Right atrium auricular region (tissue), 2 donors: ENCODE results near the gene CDK5RAP2. TPM values are rescaled to one million over a fixed set of nuclear protein-coding genes. Genes with fewer than 3 reads are reported as not detected.

Source experiments
- DNase-seq: peaks from one replicate; pipeline ENCODE4 v3.0.0-alpha.2; 2019; ENCODE audit warnings: low spot score
- H3K27ac ChIP-seq, 2 donors: fragments of 200-600 bp; sonication (generic); 1 replicate in 1 of 2; 2 replicates in 1 of 2; pipeline ENCODE4 v1.5.1; 2016 to 2019
- H3K27me3 ChIP-seq, 2 donors: fragments of 200-600 bp; sonication (generic); one replicate each; pipeline versions ENCODE4 v1.5.1 to v1.6.0; 2017 to 2019
- H3K36me3 ChIP-seq: fragments of 200-600 bp; sonication (generic); one replicate; pipeline ENCODE4 v1.5.1; 2016
- H3K4me1 ChIP-seq, 2 donors: fragments of 200-600 bp; sonication (generic); one replicate each; pipeline versions ENCODE4 v1.5.1 to v1.6.0; 2017 to 2019
- H3K4me3 ChIP-seq, 2 donors: fragments of 200-600 bp; sonication (generic); 1 replicate in 1 of 2; 2 replicates in 1 of 2; pipeline ENCODE4 v1.5.1; 2017 to 2019; ENCODE audit warnings: mild to moderate bottlenecking in 1 of 2, moderate library complexity in 1 of 2
- H3K9me3 ChIP-seq, 2 donors: fragments of 200-600 bp; sonication (generic); one replicate each; pipeline ENCODE4 v1.5.1; 2019
- total RNA-seq, 2 donors: library from RNA; depleted of rRNA; stranded (reverse); fragments of >200 nt; gene quantifications; one replicate each; pipeline ENCODE4 v1.1.0, GENCODE V29; 2016
- TF ChIP-seq, protein P1 (sequence below), 2 donors: fragments of 200-600 bp; sonication (generic); IDR thresholded peaks; one replicate each; pipeline ENCODE4 v1.5.1; 2019; ENCODE audit warnings: antibody characterized with exemption in 2 of 2

Gene CDK5RAP2
- total RNA-seq, 2 donors from 2014 or later: 36.7 to 40.4 TPM

DNA sequence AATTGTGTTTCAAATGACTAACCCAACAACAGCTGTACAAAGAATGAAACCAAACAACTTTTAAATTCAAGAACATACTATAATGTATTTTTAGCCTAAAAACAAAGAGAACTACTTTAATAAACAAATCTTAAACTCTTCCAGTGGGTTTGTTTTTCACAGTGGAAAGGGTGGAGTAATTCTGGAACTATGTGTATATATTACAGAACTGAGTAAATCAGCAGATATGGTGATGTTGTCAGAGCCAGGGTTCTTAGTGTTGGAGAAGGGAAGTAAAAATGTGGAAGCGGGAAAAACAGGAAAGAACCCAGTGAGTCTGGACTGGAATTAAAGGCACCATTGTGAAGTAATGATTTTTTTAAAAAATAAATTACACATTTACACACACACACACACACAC is 144.9 kb downstream of the CDK5RAP2 start:
- Histone ChIP-seq H3K36me3 (peaks cover 5% of the 10 kb centered on the region), H3K4me1 (peaks cover 0 to 19% of the 10 kb centered on the region in 2 donors), H3K27me3 (no peaks in the 10 kb centered on the region), H3K4me3 (no peak overlapping the region), H3K9me3 (no peaks in the 10 kb centered on the region), H3K27ac (peak overlapping the region in 1 of 2 donors; percentile 46)
- no peak for DNase-seq
- TF ChIP-seq, protein P1, sequence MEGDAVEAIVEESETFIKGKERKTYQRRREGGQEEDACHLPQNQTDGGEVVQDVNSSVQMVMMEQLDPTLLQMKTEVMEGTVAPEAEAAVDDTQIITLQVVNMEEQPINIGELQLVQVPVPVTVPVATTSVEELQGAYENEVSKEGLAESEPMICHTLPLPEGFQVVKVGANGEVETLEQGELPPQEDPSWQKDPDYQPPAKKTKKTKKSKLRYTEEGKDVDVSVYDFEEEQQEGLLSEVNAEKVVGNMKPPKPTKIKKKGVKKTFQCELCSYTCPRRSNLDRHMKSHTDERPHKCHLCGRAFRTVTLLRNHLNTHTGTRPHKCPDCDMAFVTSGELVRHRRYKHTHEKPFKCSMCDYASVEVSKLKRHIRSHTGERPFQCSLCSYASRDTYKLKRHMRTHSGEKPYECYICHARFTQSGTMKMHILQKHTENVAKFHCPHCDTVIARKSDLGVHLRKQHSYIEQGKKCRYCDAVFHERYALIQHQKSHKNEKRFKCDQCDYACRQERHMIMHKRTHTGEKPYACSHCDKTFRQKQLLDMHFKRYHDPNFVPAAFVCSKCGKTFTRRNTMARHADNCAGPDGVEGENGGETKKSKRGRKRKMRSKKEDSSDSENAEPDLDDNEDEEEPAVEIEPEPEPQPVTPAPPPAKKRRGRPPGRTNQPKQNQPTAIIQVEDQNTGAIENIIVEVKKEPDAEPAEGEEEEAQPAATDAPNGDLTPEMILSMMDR (IDR thresholded peaks at IDR 0.05): no peak

DNA sequence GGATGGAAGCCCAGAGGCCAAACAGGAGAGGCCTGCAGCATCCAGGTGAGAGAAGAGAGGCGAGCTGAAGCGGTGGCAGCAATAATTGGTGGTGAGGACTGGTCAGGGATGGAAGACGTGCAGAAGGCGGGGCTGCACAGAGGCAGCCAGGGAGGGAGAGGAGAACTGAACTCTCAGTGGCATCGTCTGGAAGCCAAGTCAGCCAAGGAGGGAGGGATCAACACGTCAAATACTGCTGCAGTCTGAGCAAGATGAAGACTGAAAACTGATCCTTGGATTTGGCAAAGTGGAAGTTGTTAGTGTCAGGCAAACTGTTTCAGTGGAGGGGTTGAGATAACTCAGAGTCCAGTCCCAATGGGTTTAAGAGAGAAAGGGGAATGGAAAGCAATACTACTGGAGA is 145.4 kb downstream of the CDK5RAP2 start:
- no peak overlapping the region for H3K4me3 ChIP-seq
- peaks cover 0 to 19% of the 10 kb centered on the region in 2 donors for H3K4me1 ChIP-seq
- H3K9me3 ChIP-seq: no peaks in the 10 kb centered on the region
- DNase-seq: peak; percentile 79
- no peaks in the 10 kb centered on the region for H3K27me3 ChIP-seq
- peak overlapping the region; percentile 26 to 46 for H3K27ac ChIP-seq
- H3K36me3 ChIP-seq: peaks cover 5% of the 10 kb centered on the region
- TF ChIP-seq, protein P1 (IDR thresholded peaks at IDR 0.05): no peak

DNA sequence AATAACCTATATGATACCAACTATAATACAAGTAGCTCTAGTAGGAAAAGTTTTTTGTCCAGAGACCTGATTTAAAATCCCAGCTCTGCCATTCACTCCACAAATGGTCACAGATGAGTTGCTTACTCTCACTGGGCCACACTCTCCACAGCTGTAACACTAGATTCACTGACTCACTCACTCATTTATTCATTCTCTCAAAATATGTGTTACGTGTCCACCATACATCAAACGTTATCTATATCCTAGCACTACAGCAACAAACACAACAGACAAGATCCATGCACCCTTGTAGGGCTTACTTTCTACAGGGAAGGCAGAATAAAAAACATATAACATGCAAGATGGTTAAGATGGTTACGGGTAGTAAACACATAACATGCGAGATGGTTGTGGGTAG is 146.3 kb downstream of the CDK5RAP2 start:
- Histone ChIP-seq H3K27me3 (no peaks in the 10 kb centered on the region), H3K9me3 (no peaks in the 10 kb centered on the region), H3K36me3 (peaks cover 2% of the 10 kb centered on the region), H3K4me1 (peaks cover 0 to 19% of the 10 kb centered on the region in 2 donors), H3K27ac (no peak overlapping the region), H3K4me3 (no peak overlapping the region)
- TF ChIP-seq, protein P1 (IDR thresholded peaks at IDR 0.05): no peak
- DNase-seq: peak; percentile 1

DNA sequence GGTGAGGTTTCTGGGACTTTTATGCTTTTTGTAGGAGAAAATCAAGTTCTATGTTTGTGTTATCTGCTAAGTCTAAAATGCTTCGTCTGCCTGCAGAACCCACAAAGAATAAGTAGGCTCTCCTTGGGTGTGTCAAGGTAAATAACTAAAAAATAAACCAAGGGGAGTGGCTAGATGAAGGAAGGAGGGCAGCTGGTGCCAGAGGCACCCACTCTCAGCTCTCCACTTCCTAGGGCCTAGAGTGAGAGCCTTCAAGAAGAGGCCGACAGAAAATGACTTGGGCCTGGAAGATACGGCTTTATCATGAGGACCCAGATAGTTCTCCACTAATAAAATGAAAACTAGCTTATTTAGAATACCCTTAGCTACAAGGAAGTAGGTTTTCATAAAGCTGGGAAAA is 147.4 kb downstream of the CDK5RAP2 start:
- H3K4me1 ChIP-seq: peaks cover 0 to 11% of the 10 kb centered on the region in 2 donors
- H3K27ac ChIP-seq: no peak overlapping the region
- H3K36me3 ChIP-seq: no peaks in the 10 kb centered on the region
- no peaks in the 10 kb centered on the region for H3K9me3 ChIP-seq
- no peaks in the 10 kb centered on the region for H3K27me3 ChIP-seq
- TF ChIP-seq, protein P1 (IDR thresholded peaks at IDR 0.05): no peak
- no peak overlapping the region for H3K4me3 ChIP-seq
- peak; percentile 1 for DNase-seq

DNA sequence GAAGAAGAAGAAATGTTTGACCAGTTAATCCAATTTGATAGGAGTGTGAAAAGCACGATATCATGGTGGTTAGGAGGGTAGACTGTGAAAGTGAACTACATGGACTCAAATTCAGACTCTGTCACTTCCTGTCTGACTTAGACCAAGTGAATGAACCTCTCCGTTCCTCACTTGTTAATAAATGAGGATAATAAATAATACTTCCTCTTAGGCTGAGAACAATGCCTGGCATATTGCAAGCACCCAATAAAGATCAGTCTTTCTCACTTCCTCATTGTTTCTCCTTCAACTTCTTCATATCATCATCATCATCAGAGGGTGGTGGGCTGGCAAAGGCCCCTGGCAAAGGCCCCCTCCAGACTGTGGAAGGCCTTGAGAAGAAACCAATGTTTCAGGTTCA is 148.7 kb downstream of the CDK5RAP2 start:
- peaks cover 0 to 3% of the 10 kb centered on the region in 2 donors for H3K4me1 ChIP-seq
- H3K27ac ChIP-seq: no peak overlapping the region

More for the DNA sequence above, 148.7 kb downstream of the CDK5RAP2 start:
- Histone ChIP-seq H3K36me3 (peaks cover 6% of the 10 kb centered on the region), H3K4me3 (no peak overlapping the region), H3K9me3 (no peaks in the 10 kb centered on the region), H3K27me3 (no peaks in the 10 kb centered on the region)
- DNase-seq: peak; percentile 5
- TF ChIP-seq, protein P1 (IDR thresholded peaks at IDR 0.05): no peak
